GM10248 (cell line): ENCODE measurements around the gene PDS5B.

ENCODE experiments used
- CTCF ChIA-PET: fragments of 300-600 bp; sonication (Branson Sonifier 250); formaldehyde crosslinking; extraction: SDS; loops from one replicate; lab custom pipeline; 2021; ENCODE audit warnings: antibody characterized with exemption; lab: Yijun Ruan, JAX
- POLR2A ChIA-PET: fragments of 350-650 bp; sonication (Branson Sonifier 250); formaldehyde crosslinking; extraction: SDS; loops from one replicate; lab custom pipeline; 2020; ENCODE audit warnings: antibody characterized with exemption; lab: Yijun Ruan, JAX
- DNase-seq: peaks from one replicate; pipeline ENCODE4 v3.0.0; 2012; ENCODE audit errors: extremely low spot score
- TF ChIP-seq, protein P1 (sequence below): IDR thresholded peaks from 2 replicates; pipeline ENCODE4 v1.5.1; 2012; ENCODE audit warnings: mild to moderate bottlenecking, low read depth; ENCODE audit errors: extremely low read depth, missing control alignments, control extremely low read depth

The PDS5B gene

DNA sequence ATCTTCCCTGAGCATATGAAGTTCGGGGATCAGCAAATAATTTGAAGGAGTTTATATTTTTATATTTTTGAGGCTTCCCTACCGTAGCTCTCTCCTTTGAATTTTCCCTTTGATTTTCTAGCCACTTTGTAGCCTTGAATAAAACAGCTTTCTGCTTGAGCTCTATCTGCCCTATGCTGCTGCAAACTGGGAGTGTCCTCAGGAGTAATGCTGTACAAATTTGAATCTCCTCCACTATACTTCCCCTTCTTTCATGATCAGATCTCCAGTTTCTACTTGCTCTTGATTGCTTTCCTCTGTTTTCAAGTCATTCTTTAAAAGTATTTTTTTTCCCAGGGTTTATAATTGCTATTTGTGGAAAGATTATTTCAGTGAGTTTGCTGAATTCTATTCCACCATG lies 14.6 kb downstream of the PDS5B start:
- DNase-seq, result no peak
- CTCF ChIA-PET, result interaction anchor here (1.0 to 2.2 kb wide), 8 partner anchors 10 to 68 kb away, joined by 3 to 7 read pairs (median 4); no protein-coding TSS in a partner anchor
- TF ChIP-seq, protein P1, sequence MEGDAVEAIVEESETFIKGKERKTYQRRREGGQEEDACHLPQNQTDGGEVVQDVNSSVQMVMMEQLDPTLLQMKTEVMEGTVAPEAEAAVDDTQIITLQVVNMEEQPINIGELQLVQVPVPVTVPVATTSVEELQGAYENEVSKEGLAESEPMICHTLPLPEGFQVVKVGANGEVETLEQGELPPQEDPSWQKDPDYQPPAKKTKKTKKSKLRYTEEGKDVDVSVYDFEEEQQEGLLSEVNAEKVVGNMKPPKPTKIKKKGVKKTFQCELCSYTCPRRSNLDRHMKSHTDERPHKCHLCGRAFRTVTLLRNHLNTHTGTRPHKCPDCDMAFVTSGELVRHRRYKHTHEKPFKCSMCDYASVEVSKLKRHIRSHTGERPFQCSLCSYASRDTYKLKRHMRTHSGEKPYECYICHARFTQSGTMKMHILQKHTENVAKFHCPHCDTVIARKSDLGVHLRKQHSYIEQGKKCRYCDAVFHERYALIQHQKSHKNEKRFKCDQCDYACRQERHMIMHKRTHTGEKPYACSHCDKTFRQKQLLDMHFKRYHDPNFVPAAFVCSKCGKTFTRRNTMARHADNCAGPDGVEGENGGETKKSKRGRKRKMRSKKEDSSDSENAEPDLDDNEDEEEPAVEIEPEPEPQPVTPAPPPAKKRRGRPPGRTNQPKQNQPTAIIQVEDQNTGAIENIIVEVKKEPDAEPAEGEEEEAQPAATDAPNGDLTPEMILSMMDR, result no peak
- POLR2A ChIA-PET, result no interaction called here

DNA sequence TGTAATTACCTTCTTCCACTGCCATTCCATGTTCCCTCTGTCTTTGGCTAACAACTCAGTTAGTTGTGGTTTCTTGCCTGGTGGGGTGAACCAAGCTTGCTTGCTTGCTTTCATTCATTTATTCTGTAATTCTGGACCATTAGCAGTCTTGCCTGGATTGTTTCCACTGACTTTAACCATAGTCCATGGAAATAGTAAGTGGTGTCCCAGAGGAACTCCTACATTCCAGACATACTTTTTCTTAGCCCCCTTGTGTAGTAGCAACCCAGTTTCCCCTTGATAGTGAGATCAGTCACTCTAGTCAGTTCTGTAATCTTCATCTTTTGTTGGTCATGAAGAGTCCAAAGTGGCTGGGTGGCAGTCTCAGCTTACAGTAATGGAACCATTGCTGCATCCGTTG lies 23.2 kb downstream of the PDS5B start:
- CTCF ChIA-PET, result interaction anchor here (1.3 to 2.3 kb wide), 3 partner anchors 11 to 52 kb away, joined by 3 to 12 read pairs (median 5); no protein-coding TSS in a partner anchor
- DNase-seq, result no peak
- POLR2A ChIA-PET, result no interaction called here
- TF ChIP-seq, protein P1, result no peak

DNA sequence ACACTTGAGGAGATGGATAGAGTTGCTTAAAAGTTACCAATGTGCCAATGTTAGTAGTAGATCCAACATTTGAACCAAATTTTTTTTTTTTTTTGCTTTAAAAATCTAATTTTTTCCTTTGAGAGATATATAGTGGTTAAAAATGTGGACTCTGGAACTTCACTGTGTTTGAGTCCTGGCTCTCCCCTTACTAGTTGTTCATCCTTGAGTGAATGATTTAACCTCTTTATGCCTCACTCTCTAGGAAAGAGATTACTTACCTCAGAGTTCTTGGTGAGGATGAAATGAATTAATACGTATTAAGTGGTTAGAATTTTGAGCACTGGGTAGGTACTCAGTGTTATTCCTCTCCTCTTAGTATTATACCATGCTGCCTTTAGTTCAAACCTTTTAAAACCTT lies 24.3 kb downstream of the PDS5B start:
- ChIA-PET CTCF (no interaction called here), POLR2A (no interaction called here)
- TF ChIP-seq, protein P1, result no peak
- DNase-seq, result no peak

DNA sequence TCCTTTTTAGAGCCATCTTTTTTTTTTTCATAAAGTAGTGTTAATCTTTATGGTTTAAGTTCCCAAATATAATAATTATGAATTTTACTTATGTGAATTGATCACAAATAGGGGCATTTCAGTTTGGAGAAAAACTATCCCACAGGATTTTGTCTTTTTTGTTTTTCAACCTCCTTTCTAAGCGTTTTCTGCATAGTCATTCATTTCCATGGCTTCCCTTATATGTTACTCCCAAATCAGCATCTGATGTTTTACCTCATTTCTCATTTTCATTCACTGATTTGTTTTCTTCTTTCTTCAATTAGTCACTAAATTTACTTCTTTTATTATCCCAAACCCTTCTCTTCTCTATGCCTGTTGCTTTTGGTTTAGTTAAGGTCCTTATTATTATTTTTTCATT lies 24.7 kb downstream of the PDS5B start:
- CTCF ChIA-PET, result no interaction called here
- TF ChIP-seq, protein P1, result no peak
- no peak for DNase-seq
- POLR2A ChIA-PET, result no interaction called here

DNA sequence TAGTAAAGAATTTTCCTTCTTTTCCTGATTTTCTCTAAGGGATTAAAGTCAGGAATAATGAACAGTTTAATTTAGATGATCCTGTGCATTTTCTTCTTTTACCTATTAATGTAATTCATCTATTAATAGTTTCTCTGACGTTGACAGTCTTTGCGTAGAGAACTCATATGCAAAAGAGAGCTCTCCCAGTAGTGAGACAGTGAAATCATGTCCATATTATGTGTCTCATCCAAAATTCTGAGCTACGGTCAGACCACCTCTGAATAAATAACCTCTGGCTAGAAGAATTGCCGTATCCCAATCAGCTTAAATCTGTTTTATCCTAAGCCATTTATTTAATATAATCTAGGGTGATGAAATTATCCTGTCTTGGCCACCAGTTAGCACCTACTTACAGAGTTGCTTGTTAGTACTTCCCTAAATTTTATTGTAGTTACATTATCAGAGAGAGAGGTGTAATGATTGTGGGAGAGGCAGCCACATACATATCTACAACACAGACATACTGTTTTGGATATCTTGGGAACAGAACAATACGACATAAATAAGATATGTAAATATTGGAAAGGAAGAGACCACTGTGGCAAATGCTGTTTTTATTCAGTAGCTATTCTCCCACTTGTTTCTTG lies 30.7 kb downstream of the PDS5B start:
- ChIA-PET POLR2A (no interaction called here), CTCF (interaction anchor here (0.8 to 1.0 kb wide), 3 partner anchors 11 to 33 kb away, joined by 3 read pairs; no protein-coding TSS in a partner anchor)
- no peak for DNase-seq
- TF ChIP-seq, protein P1, result no peak

DNA sequence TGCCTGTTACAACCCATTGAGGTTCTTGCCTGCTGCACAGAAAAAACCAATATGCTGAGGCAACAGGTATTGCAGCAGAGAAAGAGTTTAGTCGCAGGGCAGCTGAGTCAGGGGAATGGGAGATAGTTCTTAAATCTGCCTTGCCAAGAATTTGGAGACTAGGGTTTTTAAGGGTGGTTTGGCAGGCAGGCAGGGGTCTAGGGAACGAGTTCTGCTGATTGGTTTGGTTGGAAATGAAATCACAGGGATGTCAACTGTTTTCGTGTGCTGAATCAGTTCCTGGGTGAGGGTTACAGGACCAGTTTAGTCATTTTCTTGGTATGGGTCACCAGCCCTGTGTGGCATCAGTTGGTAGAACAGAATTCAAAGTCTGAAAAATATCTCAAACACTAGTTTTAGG lies 36.6 kb downstream of the PDS5B start:
- CTCF ChIA-PET, result interaction anchor here (0.6 to 1.2 kb wide), 4 partner anchors 17 to 46 kb away, joined by 3 to 5 read pairs (median 4); partner anchors contain the start of gene PDS5B
- TF ChIP-seq, protein P1, result no peak
- POLR2A ChIA-PET, result no interaction called here
- no peak for DNase-seq
